IPS-18c (cell line): ENCODE data around the gene DLST.
"Not testable (repeated sequence)": the region's sequence is repeated elsewhere in the genome, so short reads cannot be mapped to it uniquely, and the experiment has no call there.

Source experiments
- H3K4me3 ChIP-seq: 2 replicates; pipeline ENCODE4 v1.7.0; 2013; ENCODE audit warnings: low read depth, mild to moderate bottlenecking, low read length, moderate library complexity; ENCODE audit not compliant: insufficient read depth
- H3K9me3 ChIP-seq: one replicate; pipeline ENCODE4 v1.6.1; 2013; ENCODE audit warnings: mild to moderate bottlenecking, low read length, moderate library complexity; ENCODE audit not compliant: control insufficient read depth, insufficient read depth

The DLST gene

GRCh38 chr14:74921987-74922751, 40.5 kb downstream of the DLST start:
- no peaks in the 10 kb centered on the region for H3K9me3 ChIP-seq
- peak overlapping the region; percentile 91 for H3K4me3 ChIP-seq

GRCh38 chr14:74922752-74923401, 41.2 kb downstream of the DLST start, which contains the start of gene RPS6KL1:
RPS6KL1 (minus strand) TSS chr14:74923260; CDS start chr14:74921541, 1,719 bp downstream.
- Histone ChIP-seq H3K4me3 (peak within 1 kb of the TSS; percentile 91), H3K9me3 (no peaks in the 10 kb centered on the region)

- H3K4me3 ChIP-seq, result no peak overlapping the region
- H3K9me3 ChIP-seq, result no peaks in the 10 kb centered on the region
These were observed 42.3 kb downstream of the DLST start for GRCh38 chr14:74924061-74924460.

- H3K9me3 ChIP-seq, result no peaks in the 10 kb centered on the region
- H3K4me3 ChIP-seq, result no peak overlapping the region
These were observed 45.5 kb downstream of the DLST start for GRCh38 chr14:74927225-74927624.

- no peak overlapping the region for H3K4me3 ChIP-seq
- H3K9me3 ChIP-seq, result no peaks in the 10 kb centered on the region
These were observed 47.5 kb downstream of the DLST start for GRCh38 chr14:74929242-74929641.

GRCh38 chr14:74931744-74932143, 50.0 kb downstream of the DLST start:
- H3K4me3 ChIP-seq, H3K9me3 ChIP-seq: not testable (repeated sequence)

GRCh38 chr14:74932401-74932901, 50.7 kb downstream of the DLST start:
- Histone ChIP-seq H3K4me3 (no peak overlapping the region), H3K9me3 (no peaks in the 10 kb centered on the region)

GRCh38 chr14:74932936-74933335, 51.2 kb downstream of the DLST start:
- H3K9me3 ChIP-seq, H3K4me3 ChIP-seq: not testable (repeated sequence)

GRCh38 chr14:74934041-74934440, 52.3 kb downstream of the DLST start:
- Histone ChIP-seq H3K9me3 (peaks cover 2% of the 10 kb centered on the region), H3K4me3 (no peak overlapping the region)

GRCh38 chr14:74934476-74935359, 53.0 kb downstream of the DLST start:
- peaks cover 2% of the 10 kb centered on the region for H3K9me3 ChIP-seq
- H3K4me3 ChIP-seq, result no peak overlapping the region

GRCh38 chr14:74935360-74935680, 53.6 kb downstream of the DLST start:
- Histone ChIP-seq H3K4me3 (no peak overlapping the region), H3K9me3 (peaks cover 2% of the 10 kb centered on the region)

GRCh38 chr14:74936151-74936550, 54.4 kb downstream of the DLST start:
- no peak overlapping the region for H3K4me3 ChIP-seq
- H3K9me3 ChIP-seq, result peaks cover 2% of the 10 kb centered on the region

GRCh38 chr14:74936731-74937130, 55.0 kb downstream of the DLST start:
- Histone ChIP-seq H3K4me3 (no peak overlapping the region), H3K9me3 (peaks cover 2% of the 10 kb centered on the region)

GRCh38 chr14:74937171-74937570, 55.5 kb downstream of the DLST start:
- H3K4me3 ChIP-seq, result no peak overlapping the region

GRCh38 chr14:74938531-74939495, 57.1 kb downstream of the DLST start:
- H3K9me3 ChIP-seq, result peaks cover 2% of the 10 kb centered on the region
- no peak overlapping the region for H3K4me3 ChIP-seq

More at GRCh38 chr14:74937171-74937570, 55.5 kb downstream of the DLST start:
- peaks cover 2% of the 10 kb centered on the region for H3K9me3 ChIP-seq

- peaks cover 2% of the 10 kb centered on the region for H3K9me3 ChIP-seq
These were observed 59.3 kb downstream of the DLST start for GRCh38 chr14:74940956-74941565.

More at GRCh38 chr14:74940956-74941565, 59.3 kb downstream of the DLST start:
- H3K4me3 ChIP-seq, result no peak overlapping the region
